Right ventricle myocardium inferior (tissue), 1 donor: Measurements from ENCODE around the gene TMPRSS11A. TPM values are rescaled to one million over a fixed set of nuclear protein-coding genes. Genes with fewer than 3 reads are reported as not detected.

ENCODE experiments used
- ATAC-seq: fragments of 200-7000 bp; cut with Tn5 transposase; one replicate; pipeline ENCODE4 v1.9.1; 2020; ENCODE audit warnings: mild to moderate bottlenecking, moderate library complexity
- DNase-seq: peaks from one replicate; pipeline ENCODE4 v3.0.0; 2021; ENCODE audit errors: missing footprints
- intact Hi-C: fragments of 100-400 bp; cut with DNase I; formaldehyde crosslinking; loops from one replicate; pipeline ENCODE4 v1.11.0; 2022
- long read RNA-seq: library from polyadenylated mRNA; unstranded; transcript quantifications from one replicate; pipeline ENCODE4 v2.0.0, GENCODE V29; 2021
- total RNA-seq: library from RNA; stranded (reverse); fragmentation: NEBNext Ultra II Directional; extraction: Animal tissue kit (Norgen Biotek cat#: 25700); gene quantifications from one replicate; pipeline ENCODE4 v1.2.1, GENCODE V29; 2021
- donor health status: DM: no; HTN: yes; CAD: no; lungs with severe emphysema.

Gene TMPRSS11A
- not detected for total RNA-seq
- long read RNA-seq: 0 reads

GRCh38 chr4:67963356-67963755, at the start of gene TMPRSS11A:
Gene TMPRSS11A (minus strand): TSS chr4:67963493. CDS start chr4:67963393, 100 bp downstream.
- intact Hi-C loops: no loop called here
- no peak for DNase-seq

GRCh38 chr4:68011684-68012083, 48.4 kb upstream of the TMPRSS11A start:
- intact Hi-C loops: no loop called here
- DNase-seq: no peak
- ATAC-seq: no peak

More at GRCh38 chr4:67963356-67963755, at the start of gene TMPRSS11A:
- no peak for ATAC-seq

- intact Hi-C loops: no loop called here
- ATAC-seq (no peak), DNase-seq (no peak)
These were observed 39.6 kb upstream of the TMPRSS11A start for GRCh38 chr4:68002906-68003305.

DNA sequence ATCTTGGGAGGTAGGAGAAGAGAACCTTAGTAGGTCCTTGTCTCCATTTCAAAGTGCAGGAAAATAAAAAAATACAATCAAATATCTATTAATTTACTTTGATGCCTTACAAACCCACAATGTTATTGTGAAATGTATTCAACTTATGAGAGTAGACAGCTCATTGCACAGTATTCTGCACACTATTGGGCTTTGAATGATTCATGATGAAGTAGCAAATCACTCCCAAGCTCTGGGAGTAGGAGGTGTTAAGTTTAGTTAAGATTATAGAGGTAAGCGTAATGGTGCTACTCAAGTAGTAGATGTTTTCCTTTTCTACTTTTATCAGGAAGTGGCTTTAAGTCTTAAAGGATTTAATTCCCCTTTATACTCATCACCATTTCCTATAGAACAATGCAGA, 32.8 kb upstream of the TMPRSS11A start:
- DNase-seq (no peak), ATAC-seq (no peak)
- intact Hi-C loops: no loop called here

- no peak for DNase-seq
- no peak for ATAC-seq
- intact Hi-C loops: no loop called here
These were observed 25.7 kb upstream of the TMPRSS11A start for GRCh38 chr4:67988991-67989390.

DNA sequence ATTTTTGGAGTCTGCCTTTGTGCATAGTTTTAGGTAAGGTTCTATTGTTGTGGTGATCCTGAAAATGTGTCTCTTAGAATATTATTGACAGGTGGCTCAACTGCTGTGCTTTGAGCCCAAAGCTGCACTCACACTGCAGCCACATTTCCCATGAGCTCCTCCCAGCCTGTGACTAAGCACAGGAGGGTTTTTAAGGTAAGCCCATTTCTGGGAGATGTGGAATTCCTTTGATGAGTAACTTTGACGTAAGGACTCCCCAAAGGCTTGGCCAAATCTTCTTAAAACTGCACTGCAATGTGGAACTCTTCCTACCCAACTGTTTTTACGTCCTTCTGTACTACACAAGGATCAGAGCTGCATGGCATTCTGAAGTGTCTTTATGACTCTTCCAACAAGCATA, 20.0 kb upstream of the TMPRSS11A start:
- ATAC-seq: no peak
- intact Hi-C loops: no loop called here
- DNase-seq: no peak

- DNase-seq (no peak), ATAC-seq (no peak)
- intact Hi-C loops: no loop called here
These were observed 17.2 kb upstream of the TMPRSS11A start for GRCh38 chr4:67980512-67980911.

GRCh38 chr4:67973608-67974007, 10.3 kb upstream of the TMPRSS11A start:
- intact Hi-C loops: no loop called here
- ATAC-seq (no peak), DNase-seq (no peak)

GRCh38 chr4:67954890-67955289, 8.4 kb downstream of the TMPRSS11A start:
- DNase-seq (no peak), ATAC-seq (no peak)
- intact Hi-C loops: no loop called here

DNA sequence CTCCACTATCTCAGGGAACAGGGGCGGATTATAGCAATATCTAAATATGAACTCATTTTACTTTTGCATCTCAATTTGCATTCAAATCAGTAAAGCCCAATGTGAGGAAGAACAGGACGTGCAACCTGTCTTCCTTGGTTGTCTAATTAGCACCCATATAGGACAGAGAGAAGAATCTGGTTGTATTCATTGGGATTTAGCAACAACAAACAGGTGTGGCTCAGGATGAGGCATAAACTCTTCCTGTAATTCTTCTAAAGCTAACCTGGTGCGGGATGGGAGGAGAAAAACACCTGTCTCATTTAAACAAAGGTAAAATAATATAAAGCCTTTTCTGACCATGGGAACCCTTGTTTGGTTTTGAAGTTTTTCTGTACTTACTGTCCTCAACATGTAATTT, 22.2 kb downstream of the TMPRSS11A start:
- DNase-seq (no peak), ATAC-seq (no peak)
- intact Hi-C loops: no loop called here

- intact Hi-C loops: no loop called here
- no peak for DNase-seq
- ATAC-seq: no peak
These were observed 22.8 kb downstream of the TMPRSS11A start for GRCh38 chr4:67940506-67940905.

GRCh38 chr4:67939195-67939594, 24.1 kb downstream of the TMPRSS11A start:
- ATAC-seq (no peak), DNase-seq (no peak)
- intact Hi-C loops: no loop called here

- ATAC-seq: no peak
- intact Hi-C loops: no loop called here
- DNase-seq: no peak
These were observed 27.4 kb downstream of the TMPRSS11A start for GRCh38 chr4:67935888-67936287.

GRCh38 chr4:67934628-67935027, 28.7 kb downstream of the TMPRSS11A start:
- ATAC-seq: no peak
- intact Hi-C loops: no loop called here

DNA sequence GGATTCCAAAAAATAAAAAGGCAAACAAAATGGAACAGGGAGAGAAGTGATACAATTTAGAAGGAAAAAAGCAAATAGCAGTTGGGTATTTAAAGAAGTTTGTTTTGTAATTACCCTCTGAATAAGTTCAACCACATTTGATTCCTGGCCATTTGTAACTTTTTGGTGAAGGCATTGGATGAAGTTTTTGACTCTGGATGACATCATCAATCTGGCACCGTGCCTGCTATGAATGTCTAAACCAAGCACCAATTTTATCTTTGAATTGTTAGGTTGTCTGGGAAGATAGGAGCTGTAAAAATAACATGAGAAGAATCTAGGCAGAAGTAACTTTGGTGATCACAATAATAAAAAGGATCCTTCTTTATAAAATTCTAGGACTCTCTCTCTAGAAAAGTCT, 29.5 kb downstream of the TMPRSS11A start:
- no peak for DNase-seq
- intact Hi-C loops: no loop called here
- no peak for ATAC-seq

More at GRCh38 chr4:67934628-67935027, 28.7 kb downstream of the TMPRSS11A start:
- no peak for DNase-seq

- intact Hi-C loops: no loop called here
- no peak for DNase-seq
- no peak for ATAC-seq
These were observed 30.3 kb downstream of the TMPRSS11A start for GRCh38 chr4:67933038-67933437.

DNA sequence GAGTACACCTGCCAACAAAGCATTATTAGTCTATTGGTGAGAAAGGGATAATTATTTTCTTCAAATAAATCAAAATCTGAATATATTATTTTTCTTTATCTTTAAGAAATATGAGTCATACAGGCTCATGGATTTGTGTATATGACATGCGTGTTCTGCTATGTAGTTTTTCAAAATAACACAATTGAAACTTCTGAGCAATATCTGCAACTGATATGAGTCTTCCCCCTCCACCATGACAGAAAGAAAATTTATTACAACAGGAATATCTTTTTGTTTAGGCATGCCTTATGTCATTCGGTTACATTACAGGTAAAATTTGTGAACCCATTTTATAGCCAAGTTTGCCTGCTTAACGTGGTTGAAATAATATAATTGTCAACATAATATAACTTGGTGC, 32.0 kb downstream of the TMPRSS11A start:
- ATAC-seq: no peak
- intact Hi-C loops: no loop called here
- DNase-seq: no peak

DNA sequence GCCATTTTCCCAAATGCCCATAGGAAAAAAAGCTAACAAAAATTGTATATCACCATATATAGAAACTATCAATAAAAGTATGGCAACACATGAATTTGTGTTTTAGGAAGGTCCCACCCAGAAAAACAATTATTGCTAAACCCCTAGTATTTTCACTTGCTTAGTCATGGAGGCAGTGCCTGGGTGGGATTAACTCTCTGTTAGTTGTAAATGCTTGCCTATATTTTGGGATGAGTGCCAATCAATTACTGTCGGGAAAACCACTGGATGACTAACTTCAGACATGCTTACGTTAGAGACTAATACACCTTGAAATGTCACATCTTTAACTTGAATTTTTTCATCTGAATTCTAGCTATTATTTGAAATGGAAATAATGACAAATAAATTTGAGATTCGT, 33.9 kb downstream of the TMPRSS11A start:
- intact Hi-C loops: no loop called here
- no peak for ATAC-seq
- no peak for DNase-seq

- ATAC-seq: no peak
- intact Hi-C loops: no loop called here
- no peak for DNase-seq
These were observed 34.7 kb downstream of the TMPRSS11A start for GRCh38 chr4:67928546-67928945.

DNA sequence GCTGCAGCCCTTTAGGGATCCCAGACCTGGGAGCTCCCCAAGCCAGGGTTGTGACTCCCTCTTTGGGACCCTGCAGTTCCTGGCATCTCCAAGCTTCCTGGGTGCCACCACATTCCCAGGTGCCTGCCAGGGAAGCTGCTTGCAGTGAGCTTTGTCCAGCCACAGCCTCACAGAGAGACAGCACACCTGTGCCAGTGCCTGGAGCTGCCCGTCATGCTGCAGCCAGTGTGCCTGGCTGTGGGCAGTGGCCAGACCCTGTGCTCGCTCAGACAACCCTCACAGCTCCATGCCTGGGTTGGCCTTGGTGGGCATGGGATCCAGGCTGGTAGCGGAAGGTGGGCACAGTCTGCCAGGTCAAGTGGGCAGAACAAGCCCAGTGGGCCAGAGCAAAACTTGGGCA, 36.0 kb downstream of the TMPRSS11A start:
- no peak for DNase-seq
- intact Hi-C loops: no loop called here
- ATAC-seq: no peak

DNA sequence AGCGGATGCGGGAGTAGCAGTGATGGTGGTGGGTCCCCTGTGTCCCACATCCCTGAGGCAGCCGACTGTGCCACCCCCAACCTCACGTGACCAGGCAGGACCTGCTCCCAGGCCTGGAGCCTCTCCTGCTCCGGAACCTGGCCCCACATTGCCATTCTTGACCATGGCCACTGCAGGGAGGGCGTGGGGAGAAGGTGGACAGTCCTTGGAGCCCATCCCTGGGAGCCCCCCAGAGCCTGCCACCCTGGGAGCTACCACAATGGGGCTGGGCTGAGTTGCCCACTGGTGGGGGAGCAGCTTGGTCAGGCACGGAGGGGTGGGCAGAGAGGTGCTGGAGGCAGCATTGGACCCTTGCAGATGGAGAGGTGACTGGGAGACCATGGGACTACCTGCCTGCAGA, 36.8 kb downstream of the TMPRSS11A start:
- DNase-seq (no peak), ATAC-seq (no peak)
- intact Hi-C loops: no loop called here

- ATAC-seq (no peak), DNase-seq (no peak)
- intact Hi-C loops: no loop called here
These were observed 40.6 kb downstream of the TMPRSS11A start for GRCh38 chr4:67922697-67923096.
